Endothelial cell of hepatic sinusoid (primary cell): Measurements from ENCODE around the gene INTS1.

Source experiments
- in situ Hi-C: cut with HindIII; loops from 2 replicates; pipeline ENCODE4 v1.10.0; 2017; ENCODE audit warnings: low sequenced_read_pairs

INTS1 gene

DNA sequence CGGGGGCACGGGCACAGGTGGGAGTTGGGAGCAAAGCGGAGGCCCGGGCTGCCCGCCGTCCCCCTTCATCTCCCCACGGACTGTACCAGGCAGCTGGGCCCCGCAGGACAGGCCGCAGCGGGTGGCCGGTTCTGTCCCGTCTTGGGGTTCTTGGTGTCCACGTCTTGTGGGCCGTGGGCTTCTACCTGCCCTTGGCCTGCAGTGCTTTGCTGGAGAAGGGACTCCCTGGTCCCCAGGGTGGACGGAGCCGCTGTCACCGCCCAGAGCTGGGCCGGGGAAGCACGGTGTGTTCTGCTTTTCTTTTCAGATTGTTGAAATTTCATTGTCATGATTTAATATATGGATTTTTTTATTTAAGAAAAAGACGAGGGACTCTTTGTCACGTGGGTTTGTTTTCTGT, 38.1 kb upstream of the INTS1 start:
- in situ Hi-C loops: no loop called here

DNA sequence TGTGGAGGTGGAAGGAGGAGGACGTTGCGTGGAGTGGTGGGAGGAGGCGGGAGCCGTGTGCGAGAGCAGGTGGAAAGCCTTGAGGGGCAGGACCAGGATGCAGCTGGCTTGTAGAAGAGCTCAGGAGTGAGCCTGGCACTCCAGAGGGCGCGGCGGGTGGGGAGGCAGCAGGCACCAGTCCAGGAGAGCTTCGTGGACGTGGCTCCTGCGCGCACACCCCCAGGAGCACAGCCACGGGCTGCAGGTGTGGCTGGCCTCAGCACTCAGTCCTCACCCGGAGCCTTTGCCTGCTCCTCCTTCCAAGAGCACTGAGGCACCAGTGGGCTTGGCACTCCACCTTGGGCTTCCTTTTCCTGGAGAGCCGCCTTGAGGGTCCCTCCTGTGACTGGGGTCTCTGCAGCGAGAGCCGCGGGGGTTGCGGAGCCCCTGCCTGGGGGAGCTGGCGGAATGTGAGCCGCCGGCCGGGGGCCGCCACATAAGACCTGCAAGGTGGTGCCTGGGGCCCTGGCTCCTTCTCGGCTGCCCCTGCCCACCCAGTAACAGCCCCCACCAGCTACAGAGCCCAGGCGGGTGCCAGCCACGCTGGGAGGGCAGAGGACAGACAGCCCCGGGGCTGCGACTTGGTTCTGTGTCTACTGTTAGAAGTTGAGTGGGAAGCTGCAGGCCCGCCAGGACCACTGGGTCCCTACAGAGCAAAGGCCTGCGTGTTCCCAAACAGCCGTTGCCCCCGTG, 37.4 kb upstream of the INTS1 start:
- in situ Hi-C loops: no loop called here

DNA sequence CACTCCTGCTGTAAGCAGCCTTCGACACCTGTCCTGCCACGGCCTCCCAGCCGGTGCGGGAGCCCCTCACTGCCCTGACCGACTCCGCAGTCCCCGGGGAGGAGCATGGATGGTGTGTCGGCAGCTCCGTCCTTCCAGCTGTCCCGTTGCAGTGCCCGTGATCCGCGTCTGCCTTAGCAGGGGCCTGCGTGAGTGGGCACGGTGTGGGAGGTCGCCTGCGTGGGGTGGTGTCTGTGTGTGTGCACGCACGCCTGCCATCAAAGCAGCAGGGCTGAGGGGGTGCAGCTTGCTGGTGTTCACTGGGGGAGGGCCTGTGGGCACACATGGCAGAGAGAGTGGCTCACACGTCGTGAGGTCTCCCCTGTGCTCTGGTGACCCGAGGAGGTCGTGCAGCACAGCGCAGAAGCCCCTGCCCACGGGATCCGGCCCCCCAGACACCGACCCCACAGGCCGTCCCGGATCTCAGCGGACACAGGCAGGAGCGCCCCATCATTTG, 36.6 kb upstream of the INTS1 start:
- in situ Hi-C loops: no loop called here

DNA sequence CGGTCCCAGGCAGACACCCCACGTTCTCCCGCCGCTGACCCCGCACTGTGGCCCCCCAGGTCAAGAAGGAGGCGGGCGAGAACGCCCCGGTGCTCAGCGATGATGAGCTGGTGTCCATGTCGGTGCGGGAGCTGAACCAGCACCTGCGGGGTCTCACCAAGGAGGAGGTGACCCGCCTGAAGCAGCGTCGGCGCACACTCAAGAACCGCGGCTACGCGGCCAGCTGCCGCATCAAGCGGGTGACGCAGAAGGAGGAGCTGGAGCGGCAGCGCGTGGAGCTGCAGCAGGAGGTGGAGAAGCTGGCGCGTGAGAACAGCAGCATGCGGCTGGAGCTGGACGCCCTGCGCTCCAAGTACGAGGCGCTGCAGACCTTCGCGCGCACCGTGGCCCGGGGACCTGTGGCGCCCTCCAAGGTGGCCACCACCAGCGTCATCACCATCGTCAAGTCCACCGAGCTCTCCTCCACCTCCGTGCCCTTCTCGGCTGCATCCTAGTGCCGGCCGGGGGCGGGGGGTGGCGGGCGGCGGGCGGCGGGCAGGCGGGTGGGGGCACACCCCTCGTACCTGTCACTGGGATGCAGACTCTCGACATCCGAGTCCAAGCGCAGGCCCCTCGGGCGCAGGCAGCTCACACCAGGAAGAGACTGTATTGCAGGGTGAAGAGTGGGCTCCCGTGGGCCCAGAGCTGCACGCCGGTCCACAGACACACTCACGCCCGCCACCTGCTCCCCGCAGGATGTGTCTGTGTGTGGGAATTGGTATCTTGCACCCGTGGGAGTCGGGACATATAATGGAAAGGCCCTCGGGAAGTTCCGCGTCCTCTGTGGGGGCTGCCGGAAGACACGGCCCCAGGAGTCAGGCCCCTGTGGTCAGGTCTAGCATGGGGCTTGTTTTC, 35.9 kb upstream of the INTS1 start:
- in situ Hi-C loops: no loop called here

DNA sequence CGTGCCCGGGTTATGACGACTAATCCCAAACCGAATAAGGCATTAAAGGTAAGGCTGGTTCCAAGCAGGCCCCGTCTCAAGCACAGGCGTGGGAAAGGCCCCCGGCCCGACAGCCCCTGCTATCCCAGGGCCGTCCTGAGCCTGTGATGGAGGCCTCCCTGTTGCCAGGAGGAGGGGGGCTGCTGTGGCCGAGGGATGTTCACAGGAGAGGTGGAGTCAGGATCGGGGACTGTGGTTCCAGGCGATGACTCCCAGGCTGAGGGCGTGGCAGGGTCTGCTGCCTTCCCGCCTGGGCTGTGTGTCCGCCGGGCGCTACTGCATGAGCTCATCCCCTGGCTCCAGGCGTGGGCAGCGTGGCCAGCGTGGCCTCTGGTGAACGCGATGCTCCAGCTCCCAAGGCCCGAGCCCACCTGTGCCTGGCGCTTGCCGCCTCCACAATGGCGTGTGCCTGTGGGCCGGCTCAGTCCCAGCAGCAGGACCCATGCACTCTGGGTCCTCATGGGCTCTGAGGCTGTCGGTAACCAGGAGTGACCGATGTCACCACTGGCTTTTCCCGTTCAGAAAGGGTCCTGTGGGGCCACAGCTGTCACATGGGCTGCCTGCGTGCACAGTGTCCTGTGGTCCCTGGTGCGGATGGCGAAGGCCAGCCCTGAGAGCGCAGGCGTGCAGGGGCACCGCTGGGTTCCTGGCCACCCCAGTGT, 35.1 kb upstream of the INTS1 start:
- in situ Hi-C loops: no loop called here

DNA sequence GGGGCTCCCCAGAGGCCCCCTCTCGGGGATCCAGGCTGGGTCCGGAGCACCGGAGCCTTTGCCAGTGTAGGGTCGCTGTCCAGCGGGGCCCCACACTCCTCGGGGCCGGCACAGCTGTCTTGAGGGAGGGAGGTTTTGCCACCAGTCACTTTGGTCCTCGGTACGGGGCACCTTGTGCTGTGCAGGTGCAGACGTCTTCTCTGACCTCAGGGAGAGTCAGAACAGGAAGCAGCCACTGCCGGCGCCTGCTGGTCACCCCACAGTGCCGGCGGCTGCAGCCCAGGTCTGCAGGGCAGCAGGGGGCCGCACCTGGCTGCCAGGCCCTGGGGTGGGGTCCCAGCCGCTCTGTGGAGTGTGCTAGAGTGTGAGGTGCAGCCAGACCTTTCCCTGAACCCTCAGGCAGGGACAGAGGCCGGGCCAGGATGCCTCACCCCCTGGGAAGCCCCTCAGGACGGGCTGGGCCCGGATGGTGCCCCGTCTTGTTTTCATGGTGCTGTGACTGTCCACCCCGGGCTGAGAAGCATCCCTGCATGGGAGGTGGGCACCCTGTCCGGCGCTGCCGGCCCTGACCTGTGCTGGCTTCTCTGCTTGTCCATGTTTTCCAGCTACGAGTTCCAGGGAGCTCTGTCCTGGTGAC, 34.5 kb upstream of the INTS1 start:
- in situ Hi-C loops: no loop called here

DNA sequence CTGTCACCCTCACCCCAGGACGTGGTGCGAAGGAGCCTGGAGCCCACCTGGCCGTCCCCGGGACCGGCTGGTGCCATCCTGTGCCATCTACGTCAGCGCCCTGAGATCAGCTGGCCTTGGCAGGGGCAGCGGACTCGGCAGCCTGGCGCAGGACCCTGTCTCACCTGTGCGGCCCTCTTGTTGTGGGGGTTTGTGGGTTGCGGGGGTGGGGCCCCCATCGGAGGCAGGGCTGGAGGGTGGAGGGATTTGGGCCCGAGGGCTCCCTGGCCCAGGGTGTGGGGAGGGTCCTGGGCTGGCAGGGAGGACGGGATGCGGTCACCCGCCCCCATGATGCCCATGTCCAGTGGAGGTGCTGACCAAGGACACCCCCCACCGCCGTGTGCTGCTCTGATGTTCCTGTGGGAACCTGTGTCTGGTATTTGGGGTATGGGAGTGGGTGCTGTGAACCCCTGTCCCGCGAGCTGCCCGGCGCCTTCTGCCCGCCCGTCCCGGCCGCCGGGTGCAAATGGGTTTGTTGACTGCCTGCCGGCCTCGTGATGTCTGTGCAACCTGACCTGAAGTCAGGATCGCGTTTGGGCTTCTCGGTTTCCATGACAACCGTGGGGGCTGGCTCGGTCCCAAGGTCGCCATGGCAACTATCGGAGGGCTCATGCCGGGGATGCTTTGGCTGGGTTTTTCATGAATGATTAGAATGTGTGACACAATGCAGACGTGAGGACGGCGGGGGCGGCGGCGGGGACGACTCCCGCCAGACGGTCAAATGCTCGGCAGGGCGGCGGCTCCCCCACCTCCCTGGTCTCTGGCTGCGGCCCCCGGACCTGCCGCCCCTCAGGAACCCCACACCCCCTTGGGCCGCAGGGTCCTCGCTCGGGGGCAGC, 33.6 kb upstream of the INTS1 start:
- in situ Hi-C loops: no loop called here

DNA sequence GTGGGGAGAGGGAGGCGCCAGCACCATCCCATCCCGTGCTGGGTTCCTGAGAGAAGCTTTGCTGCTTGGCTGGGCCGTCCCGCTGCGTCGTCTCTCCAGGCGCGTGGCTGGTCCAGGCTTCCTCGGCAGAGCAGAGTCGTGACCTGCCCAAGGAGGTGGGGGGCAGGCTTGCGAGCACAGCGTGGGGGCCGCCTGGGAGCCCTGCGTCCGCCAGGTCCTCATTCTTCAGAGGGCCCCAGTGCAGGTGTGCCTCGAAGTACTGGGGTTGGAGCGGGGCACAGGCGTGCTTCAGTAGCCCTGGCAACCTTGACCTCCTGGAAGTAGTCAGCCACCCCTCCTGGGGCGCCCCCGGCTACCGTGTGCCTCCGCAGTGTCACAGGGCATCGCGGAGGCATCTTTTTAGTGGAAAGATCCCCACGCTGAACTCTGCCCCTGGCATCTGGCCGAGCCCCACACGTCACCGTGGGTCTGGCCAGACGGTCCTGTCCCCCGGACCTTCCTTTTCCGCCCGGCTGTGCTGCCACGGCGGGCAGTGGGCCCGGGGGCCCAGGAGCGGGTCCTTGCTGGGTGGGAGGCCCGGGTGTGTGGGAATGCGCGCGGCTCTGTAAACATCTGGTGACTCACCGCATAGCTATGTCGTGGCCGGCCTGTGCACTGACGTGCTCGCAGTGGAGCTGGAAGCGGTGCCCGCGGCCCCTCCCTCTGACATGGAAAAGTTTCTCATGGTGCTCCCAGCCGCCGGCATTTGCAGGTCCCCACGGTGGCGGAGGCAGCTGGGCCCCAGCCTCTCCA, 32.8 kb upstream of the INTS1 start:
- in situ Hi-C loops: no loop called here

DNA sequence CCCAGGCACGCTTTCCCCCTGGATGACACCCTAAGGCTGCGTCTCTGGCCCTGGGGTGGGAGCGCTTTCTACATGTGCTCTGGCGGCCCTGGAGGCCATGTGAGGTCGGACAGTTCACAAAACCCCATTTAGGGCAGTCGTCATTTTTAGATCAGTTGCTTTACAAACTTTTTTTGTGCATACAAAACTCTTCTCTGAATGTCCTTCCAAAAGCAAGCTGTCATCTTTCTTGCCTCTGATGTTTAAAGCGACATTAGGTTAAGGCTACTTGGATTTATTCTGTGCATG, 32.2 kb upstream of the INTS1 start:
- in situ Hi-C loops: no loop called here

DNA sequence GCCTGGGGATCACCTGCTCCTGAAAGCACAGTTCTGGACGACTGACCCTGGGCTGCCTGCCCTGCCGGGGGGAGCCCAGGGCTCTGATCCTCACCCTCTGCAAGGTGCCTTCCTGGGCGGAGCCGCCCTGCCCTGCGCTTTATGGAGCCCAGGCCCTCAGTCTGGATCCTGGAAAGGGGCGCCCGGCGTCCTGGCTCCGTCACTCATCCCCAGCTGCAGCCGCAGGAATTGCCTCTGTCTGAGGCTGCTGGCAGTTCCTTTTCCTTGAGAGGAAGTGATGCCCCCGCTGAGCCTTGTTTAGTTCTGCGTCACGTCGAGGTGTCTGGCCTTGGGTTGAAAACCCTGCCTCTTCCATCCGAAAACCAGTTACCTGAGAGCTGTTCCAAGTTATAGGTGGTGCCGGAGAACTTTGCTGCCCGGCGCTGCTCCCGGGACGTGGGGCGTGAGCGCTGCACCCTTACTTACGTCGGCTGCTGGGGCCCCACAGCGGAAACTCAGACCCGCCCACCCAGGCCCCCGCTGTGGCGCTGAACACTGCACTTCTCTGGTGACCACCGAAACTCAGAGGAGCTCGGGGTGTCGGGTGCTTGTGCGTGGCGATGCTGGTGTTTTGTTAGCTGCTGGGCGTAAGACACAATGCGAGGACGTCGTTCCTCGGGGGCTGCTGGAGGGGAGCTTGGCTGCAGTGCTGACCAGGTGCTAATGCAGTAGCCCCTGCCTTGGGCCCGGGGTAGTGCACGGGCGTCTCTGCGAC, 31.7 kb upstream of the INTS1 start:
- in situ Hi-C loops: no loop called here

DNA sequence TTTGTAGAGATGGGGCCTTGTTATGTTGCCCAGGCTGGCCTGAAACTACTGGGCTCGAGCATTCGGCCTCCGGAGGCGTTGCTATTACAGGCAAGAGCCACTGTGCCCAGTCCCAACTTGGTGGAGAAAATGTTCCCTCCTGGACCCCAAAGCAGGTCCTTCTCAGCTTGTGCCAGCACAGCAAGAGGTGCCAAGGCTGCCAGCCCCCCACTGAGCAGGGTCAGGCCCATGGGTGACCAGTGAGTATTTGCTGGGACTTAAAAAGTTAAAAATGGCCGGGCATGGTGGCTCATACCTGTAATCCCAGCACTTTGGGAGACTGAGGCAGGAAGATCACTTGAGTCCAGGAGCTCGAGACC, 30.9 kb upstream of the INTS1 start:
- in situ Hi-C loops: no loop called here

DNA sequence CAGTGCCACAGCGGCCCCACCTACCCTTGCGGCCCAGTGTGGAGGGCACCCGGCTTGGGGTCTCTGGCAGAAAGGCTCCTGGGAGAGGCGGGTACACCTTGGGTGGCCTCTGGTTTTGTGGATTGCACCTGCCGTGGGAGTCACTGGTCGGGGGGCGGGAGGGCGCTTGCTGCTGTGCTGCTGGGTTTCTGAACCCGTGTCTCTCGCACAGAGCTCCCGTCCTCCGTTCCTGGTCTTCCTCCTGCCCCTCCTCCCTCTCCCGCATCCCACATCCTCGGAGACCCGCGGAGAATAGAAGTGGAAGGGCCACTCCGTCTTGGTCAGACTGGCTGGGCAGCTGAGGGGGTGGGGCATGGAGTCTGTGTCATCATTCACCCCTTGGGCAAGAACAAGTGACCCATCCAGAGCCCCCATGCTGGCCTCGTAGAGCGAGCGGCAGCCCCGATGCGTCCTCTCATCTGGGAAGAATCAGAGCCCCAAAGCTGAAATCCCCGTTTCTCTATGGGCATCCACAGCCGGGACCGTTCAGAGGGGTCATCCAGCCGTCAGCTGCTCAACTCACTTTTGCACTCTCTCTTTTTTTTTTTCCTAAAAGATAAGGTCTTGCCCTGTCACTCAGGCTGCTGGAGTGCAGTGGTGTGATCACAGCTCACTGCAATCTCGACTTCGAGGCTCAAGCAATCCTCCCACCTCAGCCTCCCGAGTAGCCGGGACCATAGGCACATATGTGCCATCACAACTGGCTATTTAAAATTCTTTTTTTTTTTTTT, 30.3 kb upstream of the INTS1 start:
- in situ Hi-C loops: no loop called here

DNA sequence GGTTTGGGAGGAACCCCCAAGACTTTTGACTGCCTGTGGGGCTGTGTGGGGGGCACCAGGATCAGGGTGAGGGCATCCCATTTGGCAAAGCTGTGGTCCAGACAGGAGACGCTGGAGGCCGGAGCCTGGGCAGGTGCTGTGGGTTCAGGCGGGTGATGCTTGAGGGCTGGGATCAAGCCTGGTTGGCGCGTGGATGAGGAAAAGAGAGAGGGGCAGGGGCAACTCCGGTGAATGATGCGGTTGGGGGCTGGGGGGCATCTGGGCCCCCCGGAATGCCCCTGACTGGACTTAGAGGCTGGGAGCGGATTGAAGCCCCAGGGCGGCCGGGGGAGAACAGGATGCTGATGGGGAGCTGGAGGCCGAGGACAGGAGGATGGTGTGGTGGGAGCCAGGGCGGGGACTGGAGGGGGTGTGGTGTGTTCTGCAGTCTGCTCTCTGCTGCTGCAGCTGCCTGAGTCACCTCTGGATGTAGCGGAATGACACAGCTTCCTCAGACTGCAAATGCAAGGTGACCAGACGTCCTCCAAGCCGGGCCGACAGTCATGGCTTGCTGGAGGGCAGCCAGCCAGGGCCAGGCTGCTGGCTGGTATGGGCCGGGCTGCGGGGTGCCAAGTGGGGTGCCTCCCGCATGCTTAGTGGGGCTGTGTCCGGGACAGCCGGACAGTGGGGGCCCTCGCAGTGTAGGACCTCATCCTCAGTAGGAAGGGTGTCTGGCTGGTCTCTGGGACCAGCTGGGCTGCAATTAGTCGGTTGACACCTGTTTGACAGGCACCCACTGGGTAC, 29.5 kb upstream of the INTS1 start:
- in situ Hi-C loops: no loop called here

DNA sequence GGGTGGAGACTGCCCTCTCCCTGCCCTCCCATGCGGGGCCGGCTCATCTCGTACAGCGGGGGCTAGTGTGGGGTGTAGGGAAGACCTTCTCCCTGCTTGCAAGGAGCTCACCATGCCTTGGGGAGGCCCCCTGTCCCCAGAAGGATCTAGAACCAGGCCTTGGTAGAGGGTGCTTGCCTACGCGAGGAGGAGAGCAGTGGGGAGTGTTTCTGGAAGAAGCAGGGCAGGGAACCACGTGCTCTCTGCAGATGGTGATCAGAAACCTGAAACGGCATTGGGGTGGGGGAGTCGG, 29.0 kb upstream of the INTS1 start:
- in situ Hi-C loops: no loop called here

DNA sequence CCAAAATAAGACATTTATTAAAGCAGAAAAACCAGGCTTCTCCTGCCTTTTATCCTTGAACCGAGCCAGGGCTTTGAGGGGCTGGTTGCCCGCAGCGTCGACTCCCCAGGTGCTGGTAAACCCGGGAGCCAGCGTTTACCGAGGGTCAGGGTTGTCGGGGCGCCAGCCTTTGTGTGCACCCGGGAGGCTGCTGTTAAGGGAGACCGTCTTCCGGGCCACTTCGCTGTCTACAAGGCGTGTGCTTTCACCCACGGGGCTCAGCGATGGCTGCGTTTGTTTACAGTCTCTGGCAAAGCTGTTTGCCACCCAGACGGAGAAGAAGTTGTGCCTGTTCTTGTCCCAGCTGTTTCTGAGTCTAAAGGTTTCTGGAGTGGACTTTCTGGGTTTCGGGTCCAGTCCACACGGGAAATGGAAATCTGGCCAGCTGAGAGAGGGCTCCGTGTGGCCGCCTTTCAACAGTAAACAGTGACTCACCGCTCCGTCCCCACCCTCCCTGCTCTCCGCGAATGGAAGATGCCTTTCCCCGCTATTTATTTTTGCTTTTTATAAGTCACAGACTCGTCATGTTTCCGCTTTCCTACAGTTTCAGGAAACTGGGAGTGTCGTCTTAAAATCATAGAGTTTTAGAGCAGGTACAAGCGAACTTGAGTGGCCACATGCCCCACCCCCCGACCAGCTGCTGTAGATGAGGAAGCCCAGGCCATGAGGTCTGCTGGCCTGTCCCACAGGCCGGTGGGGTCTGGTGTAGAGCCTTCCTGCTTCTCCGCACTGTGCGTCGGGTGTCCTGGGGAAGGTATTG, 28.5 kb upstream of the INTS1 start:
- in situ Hi-C loops: no loop called here

DNA sequence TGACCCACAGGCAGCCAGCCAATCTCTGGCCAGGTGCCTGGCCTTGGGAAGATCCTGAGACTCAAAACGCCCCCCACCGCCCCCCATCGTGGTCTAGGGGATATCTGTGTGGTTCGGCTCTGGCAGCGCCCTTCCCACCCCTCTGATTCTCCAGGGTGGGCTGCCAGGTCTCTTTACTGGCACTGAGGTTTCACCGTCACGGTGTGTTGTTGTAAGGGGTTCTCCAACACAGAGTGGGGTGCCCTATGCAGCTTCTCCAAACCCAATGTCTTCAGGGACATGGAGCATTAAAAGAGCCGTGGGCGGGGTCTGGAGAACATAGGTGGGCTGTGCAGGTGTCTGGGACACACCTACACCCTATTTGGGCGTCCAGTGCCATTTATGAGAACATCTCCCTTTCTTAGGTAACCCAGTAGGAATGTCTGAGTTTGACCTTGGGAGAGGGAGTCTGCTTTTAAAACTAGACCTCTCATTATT, 27.8 kb upstream of the INTS1 start:
- in situ Hi-C loops: no loop called here
